Measurements from ENCODE around the gene TRIM39. TPM values are rescaled to one million over a fixed set of nuclear protein-coding genes. Genes with fewer than 3 reads are reported as not detected.

TRIM39 gene
- total RNA-seq, 3 donors from 2014 or later, result 10.8 to 21.2 (median 12.6) TPM

DNA sequence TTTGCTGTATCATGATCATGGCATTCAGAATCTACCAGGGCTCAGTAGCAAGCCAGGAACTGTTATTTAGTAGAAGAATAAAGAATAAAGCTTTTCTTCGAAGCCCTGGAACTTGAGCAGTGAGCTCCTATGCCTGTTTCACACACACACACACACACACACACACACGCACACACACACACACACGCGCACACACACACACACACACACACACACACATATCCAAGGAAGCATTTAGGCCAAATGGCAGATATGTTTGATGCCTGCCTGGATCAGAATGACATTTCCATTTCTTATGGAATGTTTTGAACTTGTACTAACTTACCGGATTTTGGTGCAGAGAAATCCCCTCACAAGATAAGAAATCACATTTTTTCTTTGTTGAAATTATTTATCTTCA is 53.7 kb downstream of the TRIM39 start:
- intact Hi-C loops (cut with DNase I; ENCODE audit: low total_unique reads), result no loop called here
- H3K27me3 ChIP-seq, result peaks cover 0 to 11% of the 10 kb centered on the region in 2 donors
- TF ChIP-seq, protein P1, sequence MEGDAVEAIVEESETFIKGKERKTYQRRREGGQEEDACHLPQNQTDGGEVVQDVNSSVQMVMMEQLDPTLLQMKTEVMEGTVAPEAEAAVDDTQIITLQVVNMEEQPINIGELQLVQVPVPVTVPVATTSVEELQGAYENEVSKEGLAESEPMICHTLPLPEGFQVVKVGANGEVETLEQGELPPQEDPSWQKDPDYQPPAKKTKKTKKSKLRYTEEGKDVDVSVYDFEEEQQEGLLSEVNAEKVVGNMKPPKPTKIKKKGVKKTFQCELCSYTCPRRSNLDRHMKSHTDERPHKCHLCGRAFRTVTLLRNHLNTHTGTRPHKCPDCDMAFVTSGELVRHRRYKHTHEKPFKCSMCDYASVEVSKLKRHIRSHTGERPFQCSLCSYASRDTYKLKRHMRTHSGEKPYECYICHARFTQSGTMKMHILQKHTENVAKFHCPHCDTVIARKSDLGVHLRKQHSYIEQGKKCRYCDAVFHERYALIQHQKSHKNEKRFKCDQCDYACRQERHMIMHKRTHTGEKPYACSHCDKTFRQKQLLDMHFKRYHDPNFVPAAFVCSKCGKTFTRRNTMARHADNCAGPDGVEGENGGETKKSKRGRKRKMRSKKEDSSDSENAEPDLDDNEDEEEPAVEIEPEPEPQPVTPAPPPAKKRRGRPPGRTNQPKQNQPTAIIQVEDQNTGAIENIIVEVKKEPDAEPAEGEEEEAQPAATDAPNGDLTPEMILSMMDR (IDR thresholded peaks at IDR 0.05), result no peak
- no peak for TF ChIP-seq POLR2A (IDR thresholded peaks at IDR 0.05)
- TF ChIP-seq POLR2AphosphoS5 (IDR thresholded peaks at IDR 0.05), result no peak

DNA sequence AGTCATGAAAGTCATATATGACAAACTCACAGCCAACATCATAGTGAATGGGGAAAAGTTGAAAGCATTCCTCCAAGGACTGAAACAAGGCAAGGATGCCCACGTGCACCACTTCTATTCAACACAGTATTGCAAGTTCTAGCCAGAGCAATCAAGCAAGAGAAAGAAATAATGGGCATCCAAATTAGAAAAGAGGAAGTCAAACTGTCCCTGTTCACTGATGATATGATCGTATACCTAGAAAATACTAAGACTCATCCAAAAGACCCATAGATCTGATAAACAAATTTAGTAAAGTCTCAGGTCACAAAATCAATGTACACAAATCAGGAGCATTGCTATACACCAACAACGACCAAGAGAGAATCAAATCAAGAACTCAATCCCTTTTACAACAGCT is 59.4 kb downstream of the TRIM39 start:
- Histone ChIP-seq H3K9me3 (no peaks in the 10 kb centered on the region), H3K27me3 (peaks cover 0 to 17% of the 10 kb centered on the region in 2 donors), H3K27ac (no peak overlapping the region), H3K36me3 (no peaks in the 10 kb centered on the region), H3K4me3 (no peak overlapping the region), H3K4me1 (no peaks in the 10 kb centered on the region)
- intact Hi-C loops (cut with DNase I; ENCODE audit: low total_unique reads), result no loop called here
- DNase-seq (ENCODE audit: low spot score in 2 of 2), result no peak
- TF ChIP-seq, protein P1 (IDR thresholded peaks at IDR 0.05), result no peak
- no peak for TF ChIP-seq POLR2AphosphoS5 (IDR thresholded peaks at IDR 0.05)
- TF ChIP-seq POLR2A (IDR thresholded peaks at IDR 0.05), result no peak

More for the DNA sequence above, 53.7 kb downstream of the TRIM39 start:
- Histone ChIP-seq H3K4me1 (no peaks in the 10 kb centered on the region), H3K9me3 (no peaks in the 10 kb centered on the region), H3K4me3 (no peak overlapping the region), H3K36me3 (no peaks in the 10 kb centered on the region), H3K27ac (no peak overlapping the region)
- no peak for DNase-seq (ENCODE audit: low spot score in 2 of 2)

DNA sequence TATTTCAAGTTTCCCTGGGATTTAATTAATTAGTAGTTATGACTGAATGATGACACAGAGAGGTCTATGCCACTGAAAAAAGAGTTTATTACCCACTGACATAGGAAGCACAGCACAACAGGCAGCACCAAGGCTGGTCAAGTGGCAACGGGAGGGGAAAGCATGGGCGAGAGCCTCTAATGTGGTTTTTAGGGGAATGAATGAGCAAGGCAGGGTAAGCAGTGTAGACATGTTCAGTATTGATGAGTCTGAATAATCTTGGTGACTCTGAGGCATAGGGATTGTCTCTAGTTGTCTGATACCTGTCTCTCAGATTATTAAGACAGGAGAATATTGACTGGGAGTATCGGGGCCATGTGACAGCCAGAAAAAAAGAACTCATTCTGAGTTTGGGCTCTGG is 64.5 kb downstream of the TRIM39 start:
- H3K27me3 ChIP-seq, result peaks cover 0 to 26% of the 10 kb centered on the region in 2 donors
- no peaks in the 10 kb centered on the region for H3K9me3 ChIP-seq
- no peak overlapping the region for H3K4me3 ChIP-seq
- TF ChIP-seq POLR2A (IDR thresholded peaks at IDR 0.05), result no peak
- TF ChIP-seq, protein P1 (IDR thresholded peaks at IDR 0.05), result no peak
- TF ChIP-seq POLR2AphosphoS5 (IDR thresholded peaks at IDR 0.05), result no peak
- H3K27ac ChIP-seq, result no peak overlapping the region
- no peaks in the 10 kb centered on the region for H3K4me1 ChIP-seq
- intact Hi-C loops (cut with DNase I; ENCODE audit: low total_unique reads), result no loop called here
- no peaks in the 10 kb centered on the region for H3K36me3 ChIP-seq
- DNase-seq (ENCODE audit: low spot score in 2 of 2), result no peak

Other genes starting within 250 kb of the TRIM39 start
- 1 to 10 TPM in 1 of 3 donors, not detected in 2; 3.3 TPM for gene TRIM31, start 213.8 kb upstream of the TRIM39 start, total RNA-seq
- under 1 TPM in 1 of 3 donors, not detected in 2; 0.33 TPM for gene TRIM40, start 190.8 kb upstream of the TRIM39 start, total RNA-seq
- gene TRIM10, start 165.7 kb upstream of the TRIM39 start, total RNA-seq, result not detected
- gene TRIM15, start 163.4 kb upstream of the TRIM39 start, total RNA-seq, result under 1 TPM in 1 of 3 donors, not detected in 2; 0.33 TPM
- gene TRIM26, start 113.5 kb upstream of the TRIM39 start, total RNA-seq, result 10 to 100 TPM; 31.7 to 66.2 (median 47.5) TPM
- gene RPP21, start 18.2 kb downstream of the TRIM39 start, total RNA-seq, result 10 to 100 TPM; 59.0 to 69.6 (median 67.8) TPM
- 100 to 1,000 TPM; 420 to 803 (median 575) TPM for gene HLA-E, start 162.6 kb downstream of the TRIM39 start, total RNA-seq
- gene GNL1, start 229.6 kb downstream of the TRIM39 start, total RNA-seq, result 10 to 100 TPM; 39.7 to 51.2 (median 47.5) TPM
- 10 to 100 TPM in 2 of 3 donors, 1 to 10 TPM in 1; 9.0 to 28.4 (median 12.1) TPM for gene PRR3, start 230.4 kb downstream of the TRIM39 start, total RNA-seq
- 10 to 100 TPM; 41.0 to 55.2 (median 51.5) TPM for gene ABCF1, start 244.5 kb downstream of the TRIM39 start, total RNA-seq